ENCODE measurements around the gene ATCAY. TPM values are rescaled to one million over a fixed set of nuclear protein-coding genes. Genes with fewer than 3 reads are reported as not detected.

ATCAY gene
- polyA plus RNA-seq, 3 donors, result not detected

GRCh38 chr19:3975637-3976087 is 95.2 kb downstream of the ATCAY start:
- no peak overlapping the region for H3K4me3 Mint-ChIP-seq
- no peak overlapping the region for H3K27ac ChIP-seq (ENCODE audit: low read depth in 1 of 2, low read length in 2 of 2)
- DNase-seq, result no peak
- no peaks in the 10 kb centered on the region for H3K27me3 ChIP-seq (ENCODE audit: control insufficient read depth in 2 of 2, insufficient read depth in 2 of 2, low read length in 2 of 2)
- no peaks in the 10 kb centered on the region for H3K9me3 Mint-ChIP-seq
- H3K4me3 ChIP-seq (replicated peaks in 1 of 3; ENCODE audit: low read depth in 2 of 3, low read length in 3 of 3), result no peak overlapping the region
- no peak overlapping the region for H3K9ac ChIP-seq (ENCODE audit: insufficient read depth, low read length, poor library complexity, severe bottlenecking)
- H3K4me1 Mint-ChIP-seq, result peaks cover 1% of the 10 kb centered on the region
- H3K4me2 ChIP-seq (replicated peaks; ENCODE audit: extremely low read depth, low read length, poor library complexity, severe bottlenecking), result no peak overlapping the region
- peaks cover 55 to 57% of the 10 kb centered on the region in 2 donors for H3K36me3 ChIP-seq (replicated peaks in 1 of 2; ENCODE audit: control insufficient read depth in 1 of 2, insufficient read depth in 2 of 2, low read length in 2 of 2)
- peak overlapping the region in 4 of 7 donors; percentile 13 to 48 (median 14) for H3K27ac Mint-ChIP-seq
- peaks cover 30% of the 10 kb centered on the region for H3K79me2 ChIP-seq (ENCODE audit: insufficient read depth, low read length)
- no peaks in the 10 kb centered on the region for H3K9me3 ChIP-seq (replicated peaks in 1 of 2; ENCODE audit: control insufficient read depth in 1 of 2, insufficient read depth in 1 of 2, low read length in 2 of 2)
- 88% methylated on average over 14 of the region's 14 CpGs for WGBS (ENCODE audit: insufficient coverage)
- H4K20me1 ChIP-seq (ENCODE audit: insufficient read depth, low read length), result peaks cover 57% of the 10 kb centered on the region
- H2AFZ ChIP-seq (ENCODE audit: insufficient read depth, low read depth, low read length, poor library complexity, severe bottlenecking), result no peak overlapping the region
- intact Hi-C loops (cut with micrococcal nuclease), result no loop called here
- H3K4me1 ChIP-seq (ENCODE audit: control insufficient read depth in 1 of 2, insufficient read depth in 2 of 2, low read length in 2 of 2), result peaks cover 4 to 7% of the 10 kb centered on the region in 2 donors
- no peak for TF ChIP-seq CTCF (IDR thresholded peaks at IDR 0.05)
- peaks cover 0 to 2% (median 0%) of the 10 kb centered on the region in 3 donors for H3K27me3 Mint-ChIP-seq (ENCODE audit: low read depth in 3 of 3)
- peaks cover 45 to 56% of the 10 kb centered on the region in 2 donors for H3K36me3 Mint-ChIP-seq

GRCh38 chr19:3976495-3977241 is 96.2 kb downstream of the ATCAY start:
- Histone ChIP-seq H3K36me3 (replicated peaks in 1 of 2; ENCODE audit: control insufficient read depth in 1 of 2, insufficient read depth in 2 of 2, low read length in 2 of 2) (peaks cover 65 to 67% of the 10 kb centered on the region in 2 donors), H4K20me1 (ENCODE audit: insufficient read depth, low read length) (peaks cover 67% of the 10 kb centered on the region), H3K27ac (ENCODE audit: low read depth in 1 of 2, low read length in 2 of 2) (no peak overlapping the region), H3K27me3 (ENCODE audit: control insufficient read depth in 2 of 2, insufficient read depth in 2 of 2, low read length in 2 of 2) (no peaks in the 10 kb centered on the region), H3K4me2 (replicated peaks; ENCODE audit: extremely low read depth, low read length, poor library complexity, severe bottlenecking) (no peak overlapping the region), H3K79me2 (ENCODE audit: insufficient read depth, low read length) (peaks cover 39% of the 10 kb centered on the region), H3K4me3 (replicated peaks in 1 of 3; ENCODE audit: low read depth in 2 of 3, low read length in 3 of 3) (no peak overlapping the region), H2AFZ (ENCODE audit: insufficient read depth, low read depth, low read length, poor library complexity, severe bottlenecking) (no peak overlapping the region), H3K4me1 (ENCODE audit: control insufficient read depth in 1 of 2, insufficient read depth in 2 of 2, low read length in 2 of 2) (peaks cover 0 to under 1% of the 10 kb centered on the region in 2 donors), H3K9ac (ENCODE audit: insufficient read depth, low read length, poor library complexity, severe bottlenecking) (no peak overlapping the region), H3K9me3 (replicated peaks in 1 of 2; ENCODE audit: control insufficient read depth in 1 of 2, insufficient read depth in 1 of 2, low read length in 2 of 2) (no peaks in the 10 kb centered on the region)
- peak overlapping the region in 1 of 7 donors; percentile 50 for H3K27ac Mint-ChIP-seq
- DNase-seq, result no peak
- no peaks in the 10 kb centered on the region for H3K4me1 Mint-ChIP-seq
- no peaks in the 10 kb centered on the region for H3K9me3 Mint-ChIP-seq
- no peak overlapping the region for H3K4me3 Mint-ChIP-seq
- peaks cover 0 to 2% (median 0%) of the 10 kb centered on the region in 3 donors for H3K27me3 Mint-ChIP-seq (ENCODE audit: low read depth in 3 of 3)
- intact Hi-C loops (cut with micrococcal nuclease), result no loop called here
- TF ChIP-seq CTCF (IDR thresholded peaks at IDR 0.05), result no peak
- WGBS (ENCODE audit: insufficient coverage), result 92% methylated on average over 29 of the region's 29 CpGs
- peaks cover 55 to 66% of the 10 kb centered on the region in 2 donors for H3K36me3 Mint-ChIP-seq

Small RNAs within 50 kb of the gene (small RNA-seq; reads per million reads assigned to genes)
- not detected for gene RN7SL202P (ENCODE audit: insufficient read length, low read depth)

Other genes with a start within 250 kb of the ATCAY start
- 10 to 100 TPM in 2 of 3 donors, 1 to 10 TPM in 1; 6.5 to 19.5 (median 10.1) TPM for gene PIP5K1C, start 180.2 kb upstream of the ATCAY start, polyA plus RNA-seq
- under 1 TPM in 1 of 3 donors, not detected in 2; 0.01 TPM for gene TJP3, start 172.3 kb upstream of the ATCAY start, polyA plus RNA-seq
- gene APBA3, start 119.0 kb upstream of the ATCAY start, polyA plus RNA-seq, result 10 to 100 TPM; 14.5 to 23.1 (median 16.1) TPM
- 100 to 1,000 TPM in 2 of 3 donors, 10 to 100 TPM in 1; 39.9 to 133 (median 115) TPM for gene MRPL54, start 118.0 kb upstream of the ATCAY start, polyA plus RNA-seq
- not detected for gene RAX2, start 108.5 kb upstream of the ATCAY start, polyA plus RNA-seq
- gene MATK, start 94.3 kb upstream of the ATCAY start, polyA plus RNA-seq, result under 1 TPM; 0.20 to 0.44 (median 0.35) TPM
- not detected for gene ZFR2, start 11.6 kb upstream of the ATCAY start, polyA plus RNA-seq
- gene NMRK2, start 52.4 kb downstream of the ATCAY start, polyA plus RNA-seq, result not detected
- 10 to 100 TPM; 13.7 to 32.1 (median 21.8) TPM for gene DAPK3, start 90.4 kb downstream of the ATCAY start, polyA plus RNA-seq
- 100 to 1,000 TPM; 264 to 836 (median 323) TPM for gene EEF2, start 104.8 kb downstream of the ATCAY start, polyA plus RNA-seq
- 1 to 10 TPM; 2.3 to 8.1 (median 5.9) TPM for gene PIAS4, start 127.1 kb downstream of the ATCAY start, polyA plus RNA-seq
- gene ZBTB7A, start 186.2 kb downstream of the ATCAY start, polyA plus RNA-seq, result 10 to 100 TPM; 18.0 to 31.5 (median 20.2) TPM
- 10 to 100 TPM; 30.5 to 94.5 (median 40.2) TPM for gene MAP2K2, start 243.4 kb downstream of the ATCAY start, polyA plus RNA-seq